Neural crest cell (in vitro differentiated cells): ENCODE results near the gene CD177. TPM values are rescaled to one million over a fixed set of nuclear protein-coding genes. Genes with fewer than 3 reads are reported as not detected.
A peak's percentile ranks its signal among the peaks of the same experiment; 100 is the strongest.
"Not testable (repeated sequence)": the region's sequence is repeated elsewhere in the genome, so short reads cannot be mapped to it uniquely, and the experiment has no call there.

Source experiments
- DNase-seq: peaks from one replicate; pipeline ENCODE4 v3.0.0; 2021; ENCODE audit warnings: low read depth, mixed read lengths, low spot score
- H3K27ac Mint-ChIP-seq: one replicate; pipeline ENCODE4 v1.8.0; 2021; ENCODE audit warnings: mild to moderate bottlenecking, mixed read lengths; ENCODE audit not compliant: unreplicated experiment
- H3K27me3 Mint-ChIP-seq: 2 replicates; pipeline ENCODE4 v1.8.0; 2021; ENCODE audit warnings: low read depth, mild to moderate bottlenecking, mixed read lengths
- H3K36me3 Mint-ChIP-seq: 2 replicates; pipeline ENCODE4 v1.8.0; 2021; ENCODE audit warnings: low read depth, mild to moderate bottlenecking, mixed read lengths
- H3K4me1 Mint-ChIP-seq: 2 replicates; pipeline ENCODE4 v1.8.0; 2021; ENCODE audit warnings: mixed read lengths
- H3K4me3 Mint-ChIP-seq: one replicate; pipeline ENCODE4 v1.8.0; 2021; ENCODE audit warnings: mild to moderate bottlenecking, mixed read lengths
- H3K9me3 Mint-ChIP-seq: 2 replicates; pipeline ENCODE4 v1.8.0; 2021; ENCODE audit warnings: mixed read lengths
- CTCF ChIP-seq: fragments of 200-600 bp; sonication (generic); conservative IDR thresholded peaks from 2 replicates; pipeline ENCODE4 v1.5.0; 2021; ENCODE audit warnings: antibody characterized with exemption, mild to moderate bottlenecking
- total RNA-seq: library from RNA; stranded (reverse); gene quantifications from 2 replicates; pipeline ENCODE4 v1.2.1, GENCODE V29; 2021

CD177 gene
- total RNA-seq, 1 donor from 2014 or later: not detected

GRCh38 chr19:43351998-43352746, 1.3 kb upstream of the CD177 start:
- Mint-ChIP-seq H3K9me3 (peaks cover 4% of the 10 kb centered on the region), H3K36me3 (no peaks in the 10 kb centered on the region), H3K4me3 (no peak overlapping the region), H3K4me1 (no peaks in the 10 kb centered on the region), H3K27ac (no peak overlapping the region), H3K27me3 (peaks cover 31% of the 10 kb centered on the region)
- TF ChIP-seq CTCF: no peak
- DNase-seq: no peak

- Mint-ChIP-seq H3K4me1 (no peaks in the 10 kb centered on the region), H3K9me3 (peaks cover 3% of the 10 kb centered on the region), H3K27ac (no peak overlapping the region), H3K4me3 (no peak overlapping the region), H3K36me3 (no peaks in the 10 kb centered on the region), H3K27me3 (peaks cover 31% of the 10 kb centered on the region)
- no peak for TF ChIP-seq CTCF
- peak; percentile 2 for DNase-seq
These were observed 780 bp downstream of the CD177 start for GRCh38 chr19:43354305-43354627.

GRCh38 chr19:43356749-43357148, 3.3 kb downstream of the CD177 start:
- H3K9me3 Mint-ChIP-seq, H3K36me3 Mint-ChIP-seq, H3K4me3 Mint-ChIP-seq, H3K4me1 Mint-ChIP-seq, DNase-seq, H3K27ac Mint-ChIP-seq: not testable (repeated sequence)
- H3K27me3 Mint-ChIP-seq: peaks cover 31% of the 10 kb centered on the region

DNA sequence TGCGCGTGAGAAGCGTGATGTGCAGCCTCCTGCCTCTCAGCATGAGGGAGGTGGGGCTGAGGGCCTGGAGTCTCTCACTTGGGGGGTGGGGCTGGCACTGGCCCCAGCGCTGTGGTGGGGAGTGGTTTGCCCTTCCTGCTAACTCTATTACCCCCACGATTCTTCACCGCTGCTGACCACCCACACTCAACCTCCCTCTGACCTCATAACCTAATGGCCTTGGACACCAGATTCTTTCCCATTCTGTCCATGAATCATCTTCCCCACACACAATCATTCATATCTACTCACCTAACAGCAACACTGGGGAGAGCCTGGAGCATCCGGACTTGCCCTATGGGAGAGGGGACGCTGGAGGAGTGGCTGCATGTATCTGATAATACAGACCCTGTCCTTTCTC, 8.7 kb downstream of the CD177 start:
- peaks cover 3% of the 10 kb centered on the region for H3K27me3 Mint-ChIP-seq
- no peak overlapping the region for H3K4me3 Mint-ChIP-seq
- H3K9me3 Mint-ChIP-seq: no peaks in the 10 kb centered on the region
- no peak overlapping the region for H3K27ac Mint-ChIP-seq
- no peak for DNase-seq
- no peak for TF ChIP-seq CTCF
- no peaks in the 10 kb centered on the region for H3K4me1 Mint-ChIP-seq
- no peaks in the 10 kb centered on the region for H3K36me3 Mint-ChIP-seq

DNA sequence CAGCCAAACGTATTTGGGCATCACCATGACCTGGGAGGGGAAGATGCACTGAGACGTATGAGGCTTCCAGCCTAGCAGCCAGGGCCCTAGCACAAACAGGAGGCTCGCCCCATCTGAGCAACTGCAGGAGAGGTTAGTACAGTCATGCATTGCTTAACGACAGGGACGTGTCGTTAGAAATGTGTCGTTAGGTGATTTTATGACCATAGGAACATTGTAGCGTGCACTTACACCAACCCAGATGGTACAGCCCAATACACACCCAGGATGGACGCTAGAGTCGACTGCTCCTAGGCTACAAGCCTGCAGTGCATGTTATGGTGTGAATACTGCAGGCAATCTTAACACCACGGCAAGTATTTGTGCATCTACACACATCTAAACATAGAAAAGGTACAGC, 9.3 kb downstream of the CD177 start:
- H3K36me3 Mint-ChIP-seq: no peaks in the 10 kb centered on the region
- H3K4me3 Mint-ChIP-seq: no peak overlapping the region
- TF ChIP-seq CTCF: no peak
- H3K27ac Mint-ChIP-seq: no peak overlapping the region
- H3K9me3 Mint-ChIP-seq: no peaks in the 10 kb centered on the region
- no peaks in the 10 kb centered on the region for H3K4me1 Mint-ChIP-seq
- DNase-seq: no peak
- H3K27me3 Mint-ChIP-seq: peaks cover 4% of the 10 kb centered on the region

GRCh38 chr19:43365677-43366076, 12.2 kb downstream of the CD177 start:
- H3K9me3 Mint-ChIP-seq, H3K4me3 Mint-ChIP-seq, H3K36me3 Mint-ChIP-seq, DNase-seq, H3K27ac Mint-ChIP-seq, H3K4me1 Mint-ChIP-seq: not testable (repeated sequence)
- peaks cover 17% of the 10 kb centered on the region for H3K27me3 Mint-ChIP-seq
